K562 (cell line): ENCODE data around the gene SAMD10. TPM values are rescaled to one million over a fixed set of nuclear protein-coding genes. Genes with fewer than 3 reads are reported as not detected.
A peak's percentile ranks its signal among the peaks of the same experiment; 100 is the strongest.

Source experiments
- FIP1L1 ChIP-seq: fragments of 200-400 bp; formaldehyde crosslinking; IDR thresholded peaks from 2 replicates; pipeline ENCODE4 v1.6.1; 2018; ENCODE audit warnings: mild to moderate bottlenecking, low read depth, low read length; ENCODE audit not compliant: poor library complexity, severe bottlenecking
- RHOXF2B ChIP-seq: fragments of 250-450 bp; sonication (Bioruptor Pico); conservative IDR thresholded peaks from 2 replicates; pipeline ENCODE4 v1.5.1; 2021
- SOX6 ChIP-seq: fragments of 450-650 bp; IDR thresholded peaks from 2 replicates; pipeline ENCODE4 v1.6.1; 2014; ENCODE audit warnings: mild to moderate bottlenecking
- SREBF1 ChIP-seq: fragments of 150-350 bp; IDR thresholded peaks from 2 replicates; pipeline ENCODE4 v1.6.1; 2014; ENCODE audit warnings: antibody characterized with exemption, low read depth, low read length, borderline replicate concordance
- TEAD1 ChIP-seq, 2 experiments: fragments of 450-650 bp in 1 of 2; sonication (generic) in 1 of 2; formaldehyde crosslinking; IDR thresholded peaks; 2 replicates each; pipeline versions ENCODE4 v1.4.0 to v1.8.0; 2020 to 2022; ENCODE audit warnings: mild to moderate bottlenecking in 2 of 2, missing genetic modification reagents in 1 of 2
- XRCC4 ChIP-seq: IDR thresholded peaks from one replicate; pipeline ENCODE4 v1.6.1; 2011; ENCODE audit not compliant: insufficient read depth, insufficient read length; ENCODE audit errors: extremely low read depth
- XRCC5 ChIP-seq: fragments of 200-400 bp; formaldehyde crosslinking; IDR thresholded peaks from 2 replicates; pipeline ENCODE4 v1.6.1; 2017; ENCODE audit warnings: low read depth, mild to moderate bottlenecking, low read length
- ZNF197 ChIP-seq: fragments of 200-800 bp; sonication (Bioruptor generic); IDR thresholded peaks from 2 replicates; pipeline ENCODE4 v1.6.1; 2016; ENCODE audit warnings: low read depth, missing genetic modification characterization, missing compliant biosample characterization
- ZNF263 ChIP-seq: sonication (generic); formaldehyde crosslinking; IDR thresholded peaks from 2 replicates; pipeline ENCODE4 v1.8.0; 2022; ENCODE audit warnings: mild to moderate bottlenecking, missing genetic modification reagents, borderline replicate concordance
- polyA plus RNA-seq, 8 experiments: library from polyadenylated mRNA; depleted of rRNA in 4 of 8; stranded (reverse) in 5 of 8; unstranded in 3 of 8; fragments of >200 nt; fragmentation: Nextera tagmentation in 2 of 8; fragmentation: Illumina TruSeq in 1 of 8; extraction: Ambion mirVana in 2 of 8; extraction: Trizol in 1 of 8; gene quantifications; 2 replicates each; pipeline versions ENCODE4 v1.2.1 to v1.2.3, GENCODE V29; 2011 to 2014; ENCODE audit warnings: inconsistent platforms in 1 of 8, missing spikeins in 1 of 8
- total RNA-seq, 7 experiments: library from RNA; depleted of rRNA in 6 of 7; stranded (reverse); fragments of >200 nt in 6 of 7; fragmentation: Illumina TruSeq in 2 of 7; extraction: Trizol in 2 of 7; gene quantifications; 2 replicates each; pipeline versions ENCODE4 v1.2.1 to v1.2.3, GENCODE V29; 2011 to 2021; ENCODE audit warnings: low replicate concordance in 1 of 7
- TF ChIP-seq, protein P1 (sequence below): fragments of 450-650 bp; IDR thresholded peaks from 2 replicates; pipeline ENCODE4 v1.6.1; 2014; ENCODE audit warnings: low read depth, mild to moderate bottlenecking, moderate library complexity, borderline replicate concordance
- TF ChIP-seq, protein P2 (sequence below): sonication (generic); formaldehyde crosslinking; IDR thresholded peaks from 2 replicates; pipeline ENCODE4 v1.9.0; 2022; ENCODE audit warnings: mild to moderate bottlenecking, missing genetic modification reagents
- TF ChIP-seq, protein P3 (sequence below), 2 experiments: fragments of 450-650 bp; IDR thresholded peaks; 2 replicates each; pipeline ENCODE4 v1.6.1; 2016; ENCODE audit warnings: mild to moderate bottlenecking in 2 of 2, borderline replicate concordance in 1 of 2, low read depth in 1 of 2, moderate library complexity in 1 of 2
- TF ChIP-seq, protein P4 (sequence below): fragments of 250-450 bp; sonication (Bioruptor Pico); IDR thresholded peaks from 2 replicates; pipeline ENCODE4 v1.9.0; 2021; ENCODE audit warnings: mild to moderate bottlenecking

SAMD10 gene
- total and polyA plus RNA-seq, 9 of the 15 experiments (the other 6 are each of a cell fraction or from before 2014, with no cell fraction given) = 0.37 to 15.2 (median 4.8) TPM

DNA sequence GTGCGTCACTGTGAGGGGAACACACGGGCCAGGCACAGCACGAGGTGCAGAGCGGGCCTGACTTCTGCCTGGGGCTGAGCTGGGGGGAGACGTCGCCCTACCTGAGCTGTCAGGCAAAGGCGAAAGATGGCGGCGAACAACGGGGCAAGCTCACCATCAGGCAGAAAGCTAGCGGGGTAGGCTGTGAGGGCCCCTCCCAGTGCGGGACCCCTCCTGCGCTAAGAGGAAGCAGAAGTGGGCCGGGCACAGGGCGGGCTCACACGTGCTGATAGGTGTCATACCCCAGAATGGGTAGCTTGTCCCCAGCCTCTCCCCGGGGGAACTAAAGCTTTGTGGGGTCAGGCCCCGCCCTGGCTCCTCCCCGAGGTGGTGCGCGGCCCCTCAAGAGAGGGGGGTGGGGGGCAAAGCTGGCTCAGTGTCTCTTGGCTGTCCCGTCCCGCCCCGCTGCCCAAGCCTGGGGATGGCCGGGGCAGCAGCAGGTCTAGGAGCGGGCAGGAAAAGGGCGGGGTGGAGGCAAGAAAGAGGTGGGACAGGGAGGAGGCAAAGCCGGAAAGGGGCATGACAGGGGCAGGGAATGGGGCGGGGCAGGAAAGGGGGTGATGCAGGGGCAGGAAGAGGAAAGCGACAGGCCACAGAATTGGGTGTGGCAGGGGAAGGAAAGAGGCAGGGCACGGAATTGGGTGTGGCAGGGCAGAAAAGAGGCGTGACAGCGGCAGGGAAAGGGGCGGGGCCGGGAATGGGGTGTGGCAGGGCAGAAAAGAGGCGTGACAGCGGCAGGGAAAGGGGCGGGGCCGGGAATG lies 38.0 kb downstream of the SAMD10 start (continued):
- TF ChIP-seq, protein P1, sequence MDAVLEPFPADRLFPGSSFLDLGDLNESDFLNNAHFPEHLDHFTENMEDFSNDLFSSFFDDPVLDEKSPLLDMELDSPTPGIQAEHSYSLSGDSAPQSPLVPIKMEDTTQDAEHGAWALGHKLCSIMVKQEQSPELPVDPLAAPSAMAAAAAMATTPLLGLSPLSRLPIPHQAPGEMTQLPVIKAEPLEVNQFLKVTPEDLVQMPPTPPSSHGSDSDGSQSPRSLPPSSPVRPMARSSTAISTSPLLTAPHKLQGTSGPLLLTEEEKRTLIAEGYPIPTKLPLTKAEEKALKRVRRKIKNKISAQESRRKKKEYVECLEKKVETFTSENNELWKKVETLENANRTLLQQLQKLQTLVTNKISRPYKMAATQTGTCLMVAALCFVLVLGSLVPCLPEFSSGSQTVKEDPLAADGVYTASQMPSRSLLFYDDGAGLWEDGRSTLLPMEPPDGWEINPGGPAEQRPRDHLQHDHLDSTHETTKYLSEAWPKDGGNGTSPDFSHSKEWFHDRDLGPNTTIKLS = no peak
- TF ChIP-seq, protein P2, sequence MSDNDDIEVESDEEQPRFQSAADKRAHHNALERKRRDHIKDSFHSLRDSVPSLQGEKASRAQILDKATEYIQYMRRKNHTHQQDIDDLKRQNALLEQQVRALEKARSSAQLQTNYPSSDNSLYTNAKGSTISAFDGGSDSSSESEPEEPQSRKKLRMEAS (CRISPR knock-in tag) = peak; percentile 11; the same call in 1 of the 2 replicates
- TF ChIP-seq RHOXF2B (CRISPR knock-in tag) (no peak), SREBF1 (no peak), TEAD1 (CRISPR knock-in tag; IDR thresholded peaks at IDR 0.05) (0 out of 4 replicates have a peak, but pooled peaks of 1 of the 2 experiments have one; percentile 18), ZNF197 (CRISPR knock-in tag) (no peak), XRCC4 (no peak), FIP1L1 (peak; percentile 29), SOX6 (no peak), ZNF263 (no peak), XRCC5 (no peak)
- TF ChIP-seq, protein P3, sequence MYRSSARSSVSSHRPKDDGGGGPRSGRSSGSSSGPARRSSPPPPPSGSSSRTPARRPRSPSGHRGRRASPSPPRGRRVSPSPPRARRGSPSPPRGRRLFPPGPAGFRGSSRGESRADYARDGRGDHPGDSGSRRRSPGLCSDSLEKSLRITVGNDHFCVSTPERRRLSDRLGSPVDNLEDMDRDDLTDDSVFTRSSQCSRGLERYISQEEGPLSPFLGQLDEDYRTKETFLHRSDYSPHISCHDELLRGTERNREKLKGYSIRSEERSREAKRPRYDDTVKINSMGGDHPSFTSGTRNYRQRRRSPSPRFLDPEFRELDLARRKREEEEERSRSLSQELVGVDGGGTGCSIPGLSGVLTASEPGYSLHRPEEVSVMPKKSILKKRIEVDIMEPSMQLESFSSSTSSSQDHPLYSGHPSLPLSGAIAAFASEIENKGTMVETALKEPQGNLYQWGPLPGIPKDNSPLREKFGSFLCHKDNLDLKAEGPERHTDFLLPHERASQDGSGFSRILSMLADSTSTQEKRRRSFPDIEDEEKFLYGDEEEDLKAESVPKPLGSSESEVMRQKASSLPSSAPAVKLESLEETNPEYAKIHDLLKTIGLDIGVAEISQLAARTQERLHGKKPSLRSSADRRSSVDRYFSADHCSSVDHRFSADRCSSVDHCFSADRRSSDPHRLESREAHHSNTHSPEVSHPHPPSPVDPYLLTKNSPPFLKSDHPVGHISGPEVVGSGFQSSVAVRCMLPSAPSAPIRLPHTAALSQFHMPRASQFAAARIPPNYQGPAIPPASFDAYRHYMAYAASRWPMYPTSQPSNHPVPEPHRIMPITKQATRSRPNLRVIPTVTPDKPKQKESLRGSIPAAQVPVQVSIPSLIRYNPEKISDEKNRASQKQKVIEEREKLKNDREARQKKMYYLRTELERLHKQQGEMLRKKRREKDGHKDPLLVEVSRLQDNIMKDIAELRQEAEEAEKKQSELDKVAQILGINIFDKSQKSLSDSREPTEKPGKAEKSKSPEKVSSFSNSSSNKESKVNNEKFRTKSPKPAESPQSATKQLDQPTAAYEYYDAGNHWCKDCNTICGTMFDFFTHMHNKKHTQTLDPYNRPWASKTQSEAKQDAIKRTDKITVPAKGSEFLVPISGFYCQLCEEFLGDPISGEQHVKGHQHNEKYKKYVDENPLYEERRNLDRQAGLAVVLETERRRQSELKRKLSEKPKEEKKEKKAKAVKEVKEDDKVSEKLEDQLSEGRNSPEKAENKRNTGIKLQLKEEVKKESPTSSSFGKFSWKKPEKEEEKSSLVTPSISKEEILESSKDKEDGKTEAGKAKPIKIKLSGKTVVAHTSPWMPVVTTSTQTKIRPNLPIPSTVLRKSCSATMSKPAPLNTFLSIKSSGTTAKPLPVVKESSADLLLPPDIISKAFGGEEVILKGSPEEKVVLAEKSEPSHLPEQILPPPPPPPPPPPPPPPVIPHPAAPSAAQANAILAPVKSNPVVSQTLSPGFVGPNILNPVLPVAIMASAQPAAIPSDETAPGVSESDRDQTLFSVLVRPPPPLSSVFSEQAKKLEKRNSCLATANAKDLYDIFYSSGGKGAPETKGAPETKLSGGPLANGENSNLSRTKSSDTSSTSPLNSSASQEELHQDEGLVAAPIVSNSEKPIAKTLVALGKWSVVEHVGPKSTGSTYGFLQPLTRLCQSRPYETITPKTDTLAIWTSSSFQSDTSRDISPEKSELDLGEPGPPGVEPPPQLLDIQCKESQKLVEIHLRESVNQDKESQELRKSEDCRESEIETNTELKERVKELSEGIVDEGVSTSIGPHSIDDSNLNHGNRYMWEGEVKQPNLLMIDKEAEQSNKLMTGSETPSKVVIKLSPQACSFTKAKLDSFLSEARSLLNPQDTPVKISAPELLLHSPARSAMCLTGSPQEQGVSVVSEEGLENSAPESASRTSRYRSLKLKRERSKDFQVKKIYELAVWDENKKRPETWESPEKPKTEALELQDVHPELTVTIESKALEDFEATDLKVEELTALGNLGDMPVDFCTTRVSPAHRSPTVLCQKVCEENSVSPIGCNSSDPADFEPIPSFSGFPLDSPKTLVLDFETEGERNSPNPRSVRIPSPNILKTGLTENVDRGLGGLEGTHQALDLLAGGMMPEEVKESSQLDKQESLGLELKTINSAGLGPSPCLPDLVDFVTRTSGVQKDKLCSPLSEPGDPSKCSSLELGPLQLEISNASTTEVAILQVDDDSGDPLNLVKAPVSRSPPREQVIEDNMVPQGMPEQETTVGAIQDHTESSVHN (IDR thresholded peaks at IDR 0.05; ENCODE audit: borderline replicate concordance in 1 of 2, low read depth in 1 of 2) = no peak
- TF ChIP-seq, protein P4, sequence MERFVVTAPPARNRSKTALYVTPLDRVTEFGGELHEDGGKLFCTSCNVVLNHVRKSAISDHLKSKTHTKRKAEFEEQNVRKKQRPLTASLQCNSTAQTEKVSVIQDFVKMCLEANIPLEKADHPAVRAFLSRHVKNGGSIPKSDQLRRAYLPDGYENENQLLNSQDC (CRISPR knock-in tag) = no peak
